HG03175 (cell line): ENCODE data around the gene CRK.
"Not testable (repeated sequence)": the region's sequence is repeated elsewhere in the genome, so short reads cannot be mapped to it uniquely, and the experiment has no call there.

Experiments used
- ATAC-seq: cut with Tn5 transposase; IDR thresholded peaks from one replicate; pipeline ENCODE4 v1.9.1; 2021; ENCODE audit warnings: mild to moderate bottlenecking, moderate library complexity; ENCODE audit not compliant: unreplicated experiment

Gene CRK

DNA sequence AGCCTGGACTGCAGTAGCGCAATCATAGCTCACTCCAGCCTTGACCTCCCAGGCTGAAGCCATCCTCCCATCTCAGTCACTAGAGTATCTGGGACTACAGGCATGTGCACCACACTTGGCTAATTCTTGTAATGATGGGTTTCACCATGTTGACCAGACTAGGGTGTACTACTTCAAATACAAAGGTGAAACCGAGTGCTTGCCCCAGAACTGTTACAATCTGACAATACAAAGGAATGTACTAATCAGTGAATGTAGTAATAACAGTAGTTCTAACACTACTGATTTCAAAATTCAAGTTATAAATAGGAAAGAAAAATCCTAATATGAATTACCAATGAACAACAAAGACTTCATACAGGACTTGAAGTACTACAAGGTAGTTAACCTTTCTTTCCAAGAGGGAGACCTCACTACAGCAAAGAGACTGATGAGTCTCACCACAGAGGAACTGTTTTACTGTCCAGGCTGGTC lies 24.4 kb downstream of the CRK start:
- ATAC-seq = no peak

DNA sequence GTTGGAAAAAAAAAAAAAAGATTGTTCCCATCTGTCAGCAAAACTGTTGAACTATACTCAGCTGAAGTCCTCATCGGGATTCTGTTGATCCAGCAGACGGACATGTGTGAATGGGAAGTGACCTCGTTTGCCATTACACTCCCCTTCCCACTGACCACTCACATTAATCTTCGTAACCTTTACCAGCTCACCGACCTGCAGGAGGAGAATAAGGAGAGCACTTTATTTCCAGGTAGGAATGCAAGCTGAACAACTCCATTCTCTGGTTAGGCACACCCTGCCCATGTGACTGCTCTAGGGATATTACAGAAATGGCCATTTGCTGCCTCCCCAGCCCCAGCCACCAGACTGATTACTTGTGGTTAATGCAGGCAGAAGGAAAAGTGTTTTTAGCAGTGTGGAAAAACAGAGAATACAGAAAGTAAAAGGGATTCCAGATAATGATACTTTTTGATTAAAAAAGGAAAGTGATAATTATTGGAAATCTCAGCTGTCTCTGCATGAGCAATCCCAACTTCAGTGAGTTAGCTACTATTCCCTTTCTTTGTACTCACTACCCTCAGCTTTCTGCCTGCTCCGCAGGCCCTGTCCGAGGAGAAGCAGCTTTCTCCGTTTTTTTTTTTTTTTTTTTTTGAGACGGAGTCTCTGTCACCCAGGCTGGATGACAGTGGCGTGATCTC lies 32.4 kb downstream of the CRK start:
- ATAC-seq = no peak

DNA sequence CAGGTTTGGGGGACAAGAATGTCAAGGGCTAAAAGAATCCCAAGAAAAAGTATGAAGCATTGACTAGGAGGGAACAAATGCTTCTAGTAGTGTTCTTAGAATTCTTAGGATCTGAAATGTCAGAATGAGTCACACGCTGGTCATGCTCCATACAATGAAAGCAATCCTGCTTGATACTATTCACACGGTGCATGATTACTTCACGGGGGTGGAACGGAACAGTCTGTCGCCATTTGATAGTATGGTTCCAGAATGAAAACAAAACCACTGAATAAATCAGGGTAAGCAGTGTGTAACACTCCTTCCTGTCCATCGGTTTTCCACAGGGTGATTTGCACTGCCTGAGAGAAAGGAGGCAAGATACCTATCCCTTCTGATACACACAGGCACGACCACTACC lies 33.1 kb downstream of the CRK start:
- ATAC-seq = no peak

- no peak for ATAC-seq
Observed at GRCh38 chr17:1421470-1421869, 34.6 kb downstream of the CRK start.

- no peak for ATAC-seq
Observed at GRCh38 chr17:1420981-1421380, 35.1 kb downstream of the CRK start.

- no peak for ATAC-seq
Observed at GRCh38 chr17:1420163-1420562, 35.9 kb downstream of the CRK start.

DNA sequence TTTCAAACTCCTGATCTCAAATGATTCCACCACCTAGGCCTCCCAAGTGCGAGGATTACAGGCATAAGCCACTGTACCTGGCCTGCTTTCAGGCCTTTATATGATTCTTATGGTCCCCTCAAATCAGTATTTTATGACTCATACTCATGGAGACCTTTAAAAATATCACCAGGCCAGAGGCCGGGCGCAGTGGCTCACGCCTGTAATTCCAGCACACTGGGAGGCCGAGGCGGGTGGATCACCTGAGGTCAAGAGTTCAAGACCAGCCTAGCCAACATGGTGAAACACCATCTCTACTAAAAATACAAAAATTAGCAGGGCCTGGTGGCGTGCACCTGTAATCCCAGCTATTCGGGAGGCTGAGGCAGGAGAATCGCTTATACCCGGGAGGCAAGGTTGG lies 37.6 kb downstream of the CRK start:
- ATAC-seq = not testable (repeated sequence)

DNA sequence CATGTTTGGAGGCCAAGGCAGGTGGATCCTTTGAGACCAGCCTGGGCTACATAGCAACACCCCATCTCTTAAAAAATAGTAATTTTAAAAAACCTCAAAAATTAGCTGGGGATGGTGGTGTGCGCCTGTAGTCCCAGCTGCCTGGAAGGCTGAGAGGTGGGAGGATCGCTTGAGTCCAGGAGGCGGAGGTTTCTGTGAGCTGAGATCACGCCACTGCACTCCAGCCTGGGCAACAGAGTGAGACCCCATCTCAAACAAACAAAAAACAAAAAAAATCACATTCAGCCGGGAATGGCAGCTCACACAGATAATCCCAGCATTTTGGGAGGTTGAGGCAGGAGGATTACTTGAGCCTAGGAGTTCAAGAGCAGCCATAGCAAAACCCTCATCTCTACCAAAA lies 39.6 kb downstream of the CRK start:
- no peak for ATAC-seq

DNA sequence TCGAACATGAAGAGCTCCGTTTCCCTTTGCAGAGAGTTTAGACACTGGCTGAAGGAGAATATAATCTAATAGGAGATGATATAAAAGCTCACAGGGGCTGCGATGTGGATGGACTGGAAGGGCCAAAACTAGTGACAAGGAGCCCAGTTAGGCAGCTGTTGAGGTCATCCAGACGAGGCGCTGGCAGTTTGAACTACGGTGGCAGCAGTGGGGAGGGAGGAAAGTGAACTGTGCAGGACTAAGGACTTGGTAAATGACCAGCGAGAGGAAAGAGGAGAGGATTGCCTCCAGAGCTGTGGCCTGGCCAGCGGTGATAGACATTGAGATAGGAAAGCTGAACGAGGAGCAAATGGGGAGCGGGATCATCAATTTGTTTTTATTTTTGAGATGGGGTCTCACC lies 41.4 kb downstream of the CRK start:
- ATAC-seq = no peak

GRCh38 chr17:1414001-1414574 lies 41.9 kb downstream of the CRK start:
- no peak for ATAC-seq

GRCh38 chr17:1413281-1413791 lies 42.7 kb downstream of the CRK start:
- no peak for ATAC-seq

DNA sequence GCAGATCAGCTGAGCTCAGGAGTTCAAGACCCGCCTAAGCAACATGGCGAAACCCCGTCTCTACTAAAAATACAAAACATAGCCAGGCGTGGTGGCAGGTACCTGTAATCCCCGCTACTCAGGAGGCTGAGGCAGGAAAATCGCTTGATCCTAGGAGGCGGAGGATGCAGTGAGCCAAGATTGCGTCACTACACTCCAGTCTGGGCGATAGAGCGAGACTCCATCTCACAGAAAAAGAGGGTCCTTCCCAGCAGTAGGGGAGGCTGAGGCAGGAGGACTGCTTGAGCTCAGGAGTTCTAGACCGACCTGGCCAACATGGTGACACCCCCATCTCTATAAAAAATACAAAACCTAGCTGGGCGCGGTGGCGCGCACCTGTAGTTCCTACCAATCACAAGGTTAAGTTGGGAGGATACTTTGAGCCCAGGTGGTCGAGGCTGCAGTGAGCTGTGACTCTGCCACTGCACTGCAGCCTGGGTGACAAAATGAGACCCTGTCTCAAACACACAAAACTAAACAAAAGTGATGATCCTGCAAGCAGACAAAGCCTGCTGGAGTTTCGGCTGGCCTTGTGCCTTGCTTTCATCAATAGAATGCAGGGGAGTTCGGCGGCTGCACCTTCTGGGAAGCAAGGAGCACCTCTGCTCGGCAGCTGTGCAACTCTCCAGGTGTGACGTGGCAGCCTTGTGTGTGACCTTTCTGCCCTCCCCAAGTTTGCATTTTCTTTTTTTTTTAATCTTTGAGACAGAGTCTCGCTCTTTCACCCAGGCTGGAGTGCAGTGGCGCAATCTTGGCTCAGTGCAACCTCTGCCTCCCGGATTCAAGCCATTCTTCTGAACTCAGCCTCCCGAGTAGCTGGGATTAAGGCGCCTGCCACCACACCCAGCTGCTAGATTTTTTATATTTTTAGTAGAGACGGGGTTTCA lies 43.6 kb downstream of the CRK start:
- no peak for ATAC-seq

DNA sequence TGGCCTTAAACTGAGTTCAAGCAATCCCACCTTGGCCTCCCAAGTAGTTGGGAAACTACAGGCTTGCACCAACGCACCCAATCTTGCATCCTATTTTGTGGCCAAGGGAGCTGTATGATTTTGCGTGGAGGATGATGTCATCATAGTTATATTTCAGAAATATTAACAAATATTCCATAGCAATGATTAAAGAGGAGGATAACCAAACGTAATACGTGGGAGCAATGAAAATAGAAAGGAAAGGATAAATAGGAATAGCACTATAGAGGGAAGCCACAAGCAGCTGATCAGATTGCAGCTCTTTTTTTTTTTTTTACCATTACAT lies 53.8 kb downstream of the CRK start:
- no peak for ATAC-seq

- ATAC-seq = peak; percentile 95
Observed at GRCh38 chr17:1399679-1400512, 56.1 kb downstream of the CRK start, which contains the start of gene YWHAE. Gene YWHAE, minus strand, starts transcription at chr17:1400222. Its CDS starts 112 bp downstream, at chr17:1400110.

GRCh38 chr17:1398931-1399678 lies 56.9 kb downstream of the CRK start:
- ATAC-seq = no peak

DNA sequence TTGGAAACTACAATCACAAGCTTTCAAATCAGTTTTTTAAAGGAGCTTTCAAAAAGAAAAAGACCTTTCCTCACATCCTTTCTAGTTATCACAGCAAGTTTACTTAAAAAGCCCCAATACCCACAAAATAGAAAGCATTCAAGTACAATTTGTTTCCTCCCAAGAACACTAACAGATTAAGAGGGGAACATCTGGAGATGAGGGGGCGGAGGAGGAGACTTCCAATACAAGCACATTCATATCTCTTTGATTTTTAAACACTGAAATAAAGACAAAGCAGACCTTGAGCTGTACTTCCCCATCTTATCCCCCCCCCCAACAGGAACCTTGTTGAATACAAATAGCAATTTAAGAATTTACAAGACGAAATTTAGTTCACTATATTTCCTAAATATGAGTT lies 58.0 kb downstream of the CRK start:
- no peak for ATAC-seq

- ATAC-seq = not testable (repeated sequence)
Observed at GRCh38 chr17:1395876-1396665, 60.0 kb downstream of the CRK start.

DNA sequence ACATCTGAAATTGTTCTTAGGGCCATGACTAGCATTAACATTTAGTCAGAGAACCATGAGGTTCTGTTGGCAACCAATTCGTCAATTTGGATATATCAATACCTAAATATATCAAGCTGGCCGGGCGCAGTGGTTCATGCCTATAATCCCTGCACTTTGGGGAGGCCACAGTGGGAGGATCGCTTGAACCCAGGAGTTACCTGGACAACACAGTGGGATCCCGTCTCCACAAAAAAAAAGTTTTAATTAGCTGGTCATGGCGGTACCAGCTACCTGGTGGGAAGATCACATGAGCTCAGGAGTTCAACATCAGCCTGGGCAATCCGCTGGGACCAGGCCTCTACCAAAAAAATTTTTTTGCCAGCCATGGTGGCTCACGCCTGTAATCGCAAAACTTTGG lies 64.5 kb downstream of the CRK start:
- no peak for ATAC-seq
